ENCODE measurements around the gene UBE4A. TPM values are rescaled to one million over a fixed set of nuclear protein-coding genes. Genes with fewer than 3 reads are reported as not detected.

UBE4A gene
- total and polyA plus RNA-seq, 9 of the 15 experiments (the other 6 are each of a cell fraction or from before 2014, with no cell fraction given): 13.5 to 45.2 (median 26.8) TPM

DNA sequence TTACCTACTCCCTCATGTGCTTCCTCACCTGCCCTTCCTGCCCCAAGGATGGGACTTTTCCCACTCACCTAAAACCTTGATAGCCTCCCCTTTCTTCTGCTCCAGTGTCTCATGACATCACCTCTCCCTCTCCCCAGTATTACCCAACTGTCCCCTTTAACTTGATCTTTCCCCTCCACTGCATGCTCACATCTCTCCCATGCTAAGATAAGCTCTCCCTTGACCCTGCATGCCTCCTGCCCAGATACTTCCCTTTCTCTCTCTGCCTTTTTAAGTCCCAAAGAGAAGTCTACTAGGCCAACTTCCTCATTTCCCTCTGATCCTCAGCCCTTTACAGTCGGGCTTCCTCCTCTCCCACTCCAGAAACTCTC lies 40.1 kb upstream of the UBE4A start (continued):
- TF ChIP-seq, protein P1, sequence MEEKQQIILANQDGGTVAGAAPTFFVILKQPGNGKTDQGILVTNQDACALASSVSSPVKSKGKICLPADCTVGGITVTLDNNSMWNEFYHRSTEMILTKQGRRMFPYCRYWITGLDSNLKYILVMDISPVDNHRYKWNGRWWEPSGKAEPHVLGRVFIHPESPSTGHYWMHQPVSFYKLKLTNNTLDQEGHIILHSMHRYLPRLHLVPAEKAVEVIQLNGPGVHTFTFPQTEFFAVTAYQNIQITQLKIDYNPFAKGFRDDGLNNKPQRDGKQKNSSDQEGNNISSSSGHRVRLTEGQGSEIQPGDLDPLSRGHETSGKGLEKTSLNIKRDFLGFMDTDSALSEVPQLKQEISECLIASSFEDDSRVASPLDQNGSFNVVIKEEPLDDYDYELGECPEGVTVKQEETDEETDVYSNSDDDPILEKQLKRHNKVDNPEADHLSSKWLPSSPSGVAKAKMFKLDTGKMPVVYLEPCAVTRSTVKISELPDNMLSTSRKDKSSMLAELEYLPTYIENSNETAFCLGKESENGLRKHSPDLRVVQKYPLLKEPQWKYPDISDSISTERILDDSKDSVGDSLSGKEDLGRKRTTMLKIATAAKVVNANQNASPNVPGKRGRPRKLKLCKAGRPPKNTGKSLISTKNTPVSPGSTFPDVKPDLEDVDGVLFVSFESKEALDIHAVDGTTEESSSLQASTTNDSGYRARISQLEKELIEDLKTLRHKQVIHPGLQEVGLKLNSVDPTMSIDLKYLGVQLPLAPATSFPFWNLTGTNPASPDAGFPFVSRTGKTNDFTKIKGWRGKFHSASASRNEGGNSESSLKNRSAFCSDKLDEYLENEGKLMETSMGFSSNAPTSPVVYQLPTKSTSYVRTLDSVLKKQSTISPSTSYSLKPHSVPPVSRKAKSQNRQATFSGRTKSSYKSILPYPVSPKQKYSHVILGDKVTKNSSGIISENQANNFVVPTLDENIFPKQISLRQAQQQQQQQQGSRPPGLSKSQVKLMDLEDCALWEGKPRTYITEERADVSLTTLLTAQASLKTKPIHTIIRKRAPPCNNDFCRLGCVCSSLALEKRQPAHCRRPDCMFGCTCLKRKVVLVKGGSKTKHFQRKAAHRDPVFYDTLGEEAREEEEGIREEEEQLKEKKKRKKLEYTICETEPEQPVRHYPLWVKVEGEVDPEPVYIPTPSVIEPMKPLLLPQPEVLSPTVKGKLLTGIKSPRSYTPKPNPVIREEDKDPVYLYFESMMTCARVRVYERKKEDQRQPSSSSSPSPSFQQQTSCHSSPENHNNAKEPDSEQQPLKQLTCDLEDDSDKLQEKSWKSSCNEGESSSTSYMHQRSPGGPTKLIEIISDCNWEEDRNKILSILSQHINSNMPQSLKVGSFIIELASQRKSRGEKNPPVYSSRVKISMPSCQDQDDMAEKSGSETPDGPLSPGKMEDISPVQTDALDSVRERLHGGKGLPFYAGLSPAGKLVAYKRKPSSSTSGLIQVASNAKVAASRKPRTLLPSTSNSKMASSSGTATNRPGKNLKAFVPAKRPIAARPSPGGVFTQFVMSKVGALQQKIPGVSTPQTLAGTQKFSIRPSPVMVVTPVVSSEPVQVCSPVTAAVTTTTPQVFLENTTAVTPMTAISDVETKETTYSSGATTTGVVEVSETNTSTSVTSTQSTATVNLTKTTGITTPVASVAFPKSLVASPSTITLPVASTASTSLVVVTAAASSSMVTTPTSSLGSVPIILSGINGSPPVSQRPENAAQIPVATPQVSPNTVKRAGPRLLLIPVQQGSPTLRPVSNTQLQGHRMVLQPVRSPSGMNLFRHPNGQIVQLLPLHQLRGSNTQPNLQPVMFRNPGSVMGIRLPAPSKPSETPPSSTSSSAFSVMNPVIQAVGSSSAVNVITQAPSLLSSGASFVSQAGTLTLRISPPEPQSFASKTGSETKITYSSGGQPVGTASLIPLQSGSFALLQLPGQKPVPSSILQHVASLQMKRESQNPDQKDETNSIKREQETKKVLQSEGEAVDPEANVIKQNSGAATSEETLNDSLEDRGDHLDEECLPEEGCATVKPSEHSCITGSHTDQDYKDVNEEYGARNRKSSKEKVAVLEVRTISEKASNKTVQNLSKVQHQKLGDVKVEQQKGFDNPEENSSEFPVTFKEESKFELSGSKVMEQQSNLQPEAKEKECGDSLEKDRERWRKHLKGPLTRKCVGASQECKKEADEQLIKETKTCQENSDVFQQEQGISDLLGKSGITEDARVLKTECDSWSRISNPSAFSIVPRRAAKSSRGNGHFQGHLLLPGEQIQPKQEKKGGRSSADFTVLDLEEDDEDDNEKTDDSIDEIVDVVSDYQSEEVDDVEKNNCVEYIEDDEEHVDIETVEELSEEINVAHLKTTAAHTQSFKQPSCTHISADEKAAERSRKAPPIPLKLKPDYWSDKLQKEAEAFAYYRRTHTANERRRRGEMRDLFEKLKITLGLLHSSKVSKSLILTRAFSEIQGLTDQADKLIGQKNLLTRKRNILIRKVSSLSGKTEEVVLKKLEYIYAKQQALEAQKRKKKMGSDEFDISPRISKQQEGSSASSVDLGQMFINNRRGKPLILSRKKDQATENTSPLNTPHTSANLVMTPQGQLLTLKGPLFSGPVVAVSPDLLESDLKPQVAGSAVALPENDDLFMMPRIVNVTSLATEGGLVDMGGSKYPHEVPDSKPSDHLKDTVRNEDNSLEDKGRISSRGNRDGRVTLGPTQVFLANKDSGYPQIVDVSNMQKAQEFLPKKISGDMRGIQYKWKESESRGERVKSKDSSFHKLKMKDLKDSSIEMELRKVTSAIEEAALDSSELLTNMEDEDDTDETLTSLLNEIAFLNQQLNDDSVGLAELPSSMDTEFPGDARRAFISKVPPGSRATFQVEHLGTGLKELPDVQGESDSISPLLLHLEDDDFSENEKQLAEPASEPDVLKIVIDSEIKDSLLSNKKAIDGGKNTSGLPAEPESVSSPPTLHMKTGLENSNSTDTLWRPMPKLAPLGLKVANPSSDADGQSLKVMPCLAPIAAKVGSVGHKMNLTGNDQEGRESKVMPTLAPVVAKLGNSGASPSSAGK (IDR thresholded peaks at IDR 0.05): peak; percentile 39; the same call in 1 of the 2 replicates
- TF ChIP-seq, protein P2, sequence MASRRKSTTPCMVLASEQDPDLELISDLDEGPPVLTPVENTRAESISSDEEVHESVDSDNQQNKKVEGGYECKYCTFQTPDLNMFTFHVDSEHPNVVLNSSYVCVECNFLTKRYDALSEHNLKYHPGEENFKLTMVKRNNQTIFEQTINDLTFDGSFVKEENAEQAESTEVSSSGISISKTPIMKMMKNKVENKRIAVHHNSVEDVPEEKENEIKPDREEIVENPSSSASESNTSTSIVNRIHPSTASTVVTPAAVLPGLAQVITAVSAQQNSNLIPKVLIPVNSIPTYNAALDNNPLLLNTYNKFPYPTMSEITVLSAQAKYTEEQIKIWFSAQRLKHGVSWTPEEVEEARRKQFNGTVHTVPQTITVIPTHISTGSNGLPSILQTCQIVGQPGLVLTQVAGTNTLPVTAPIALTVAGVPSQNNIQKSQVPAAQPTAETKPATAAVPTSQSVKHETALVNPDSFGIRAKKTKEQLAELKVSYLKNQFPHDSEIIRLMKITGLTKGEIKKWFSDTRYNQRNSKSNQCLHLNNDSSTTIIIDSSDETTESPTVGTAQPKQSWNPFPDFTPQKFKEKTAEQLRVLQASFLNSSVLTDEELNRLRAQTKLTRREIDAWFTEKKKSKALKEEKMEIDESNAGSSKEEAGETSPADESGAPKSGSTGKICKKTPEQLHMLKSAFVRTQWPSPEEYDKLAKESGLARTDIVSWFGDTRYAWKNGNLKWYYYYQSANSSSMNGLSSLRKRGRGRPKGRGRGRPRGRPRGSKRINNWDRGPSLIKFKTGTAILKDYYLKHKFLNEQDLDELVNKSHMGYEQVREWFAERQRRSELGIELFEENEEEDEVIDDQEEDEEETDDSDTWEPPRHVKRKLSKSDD (conservative IDR thresholded peaks at IDR 0.05; ENCODE audit: low read length): no peak
- no peak for TF ChIP-seq SRSF9 (IDR thresholded peaks at IDR 0.05; ENCODE audit: borderline replicate concordance, low read depth, low read length)
- TF ChIP-seq ZFP36 (IDR thresholded peaks at IDR 0.05; ENCODE audit: low read depth, low read length, partially characterized antibody): peak; percentile 24
- no peak for TF ChIP-seq ZC3H11A (IDR thresholded peaks at IDR 0.05; ENCODE audit: low read depth, low read length)
- no peak for TF ChIP-seq EGR1 (conservative IDR thresholded peaks at IDR 0.05)
- TF ChIP-seq, protein P3, sequence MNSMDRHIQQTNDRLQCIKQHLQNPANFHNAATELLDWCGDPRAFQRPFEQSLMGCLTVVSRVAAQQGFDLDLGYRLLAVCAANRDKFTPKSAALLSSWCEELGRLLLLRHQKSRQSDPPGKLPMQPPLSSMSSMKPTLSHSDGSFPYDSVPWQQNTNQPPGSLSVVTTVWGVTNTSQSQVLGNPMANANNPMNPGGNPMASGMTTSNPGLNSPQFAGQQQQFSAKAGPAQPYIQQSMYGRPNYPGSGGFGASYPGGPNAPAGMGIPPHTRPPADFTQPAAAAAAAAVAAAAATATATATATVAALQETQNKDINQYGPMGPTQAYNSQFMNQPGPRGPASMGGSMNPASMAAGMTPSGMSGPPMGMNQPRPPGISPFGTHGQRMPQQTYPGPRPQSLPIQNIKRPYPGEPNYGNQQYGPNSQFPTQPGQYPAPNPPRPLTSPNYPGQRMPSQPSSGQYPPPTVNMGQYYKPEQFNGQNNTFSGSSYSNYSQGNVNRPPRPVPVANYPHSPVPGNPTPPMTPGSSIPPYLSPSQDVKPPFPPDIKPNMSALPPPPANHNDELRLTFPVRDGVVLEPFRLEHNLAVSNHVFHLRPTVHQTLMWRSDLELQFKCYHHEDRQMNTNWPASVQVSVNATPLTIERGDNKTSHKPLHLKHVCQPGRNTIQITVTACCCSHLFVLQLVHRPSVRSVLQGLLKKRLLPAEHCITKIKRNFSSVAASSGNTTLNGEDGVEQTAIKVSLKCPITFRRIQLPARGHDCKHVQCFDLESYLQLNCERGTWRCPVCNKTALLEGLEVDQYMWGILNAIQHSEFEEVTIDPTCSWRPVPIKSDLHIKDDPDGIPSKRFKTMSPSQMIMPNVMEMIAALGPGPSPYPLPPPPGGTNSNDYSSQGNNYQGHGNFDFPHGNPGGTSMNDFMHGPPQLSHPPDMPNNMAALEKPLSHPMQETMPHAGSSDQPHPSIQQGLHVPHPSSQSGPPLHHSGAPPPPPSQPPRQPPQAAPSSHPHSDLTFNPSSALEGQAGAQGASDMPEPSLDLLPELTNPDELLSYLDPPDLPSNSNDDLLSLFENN (IDR thresholded peaks at IDR 0.05; ENCODE audit: low read depth in 2 of 2, low read length in 2 of 2): no peak
- TF ChIP-seq, protein P4, sequence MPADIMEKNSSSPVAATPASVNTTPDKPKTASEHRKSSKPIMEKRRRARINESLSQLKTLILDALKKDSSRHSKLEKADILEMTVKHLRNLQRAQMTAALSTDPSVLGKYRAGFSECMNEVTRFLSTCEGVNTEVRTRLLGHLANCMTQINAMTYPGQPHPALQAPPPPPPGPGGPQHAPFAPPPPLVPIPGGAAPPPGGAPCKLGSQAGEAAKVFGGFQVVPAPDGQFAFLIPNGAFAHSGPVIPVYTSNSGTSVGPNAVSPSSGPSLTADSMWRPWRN (IDR thresholded peaks at IDR 0.05; ENCODE audit: low read depth): peak; percentile 48; the same call in 1 of the 2 replicates
- peak; percentile 86 for TF ChIP-seq ATF7 (IDR thresholded peaks at IDR 0.05)

Measured in K562 (cell line).